ENCODE measurements around the gene NECTIN2. TPM values are rescaled to one million over a fixed set of nuclear protein-coding genes. Genes with fewer than 3 reads are reported as not detected.

The NECTIN2 gene
- total RNA-seq (2021; ENCODE audit: unreplicated experiment) (104 TPM), Bru-seq, nascent RNA (percentile 69 among the genes with signal in this experiment), BruChase-seq, experiment 1, labeled RNA remaining after a 2-hour chase (percentile 69 among the genes with signal in this experiment), BruChase-seq, experiment 2, labeled RNA remaining after a 6-hour chase (percentile 79 among the genes with signal in this experiment)
- polyA plus RNA-seq (2012; ENCODE audit: insufficient read length): 180 TPM
- long read RNA-seq, transcript NECTIN2-201 (9 exons, 2,466 nt): minor isoform, 52 of 250 reads
- long read RNA-seq, transcript NECTIN2-202 (6 exons, 2,112 nt): major isoform, 141 of 250 reads
- long read RNA-seq, partial matches to known transcripts: 37 of 250 reads
- long read RNA-seq, other reads (novel, unspliced or antisense): 20 of 250 reads

DNA sequence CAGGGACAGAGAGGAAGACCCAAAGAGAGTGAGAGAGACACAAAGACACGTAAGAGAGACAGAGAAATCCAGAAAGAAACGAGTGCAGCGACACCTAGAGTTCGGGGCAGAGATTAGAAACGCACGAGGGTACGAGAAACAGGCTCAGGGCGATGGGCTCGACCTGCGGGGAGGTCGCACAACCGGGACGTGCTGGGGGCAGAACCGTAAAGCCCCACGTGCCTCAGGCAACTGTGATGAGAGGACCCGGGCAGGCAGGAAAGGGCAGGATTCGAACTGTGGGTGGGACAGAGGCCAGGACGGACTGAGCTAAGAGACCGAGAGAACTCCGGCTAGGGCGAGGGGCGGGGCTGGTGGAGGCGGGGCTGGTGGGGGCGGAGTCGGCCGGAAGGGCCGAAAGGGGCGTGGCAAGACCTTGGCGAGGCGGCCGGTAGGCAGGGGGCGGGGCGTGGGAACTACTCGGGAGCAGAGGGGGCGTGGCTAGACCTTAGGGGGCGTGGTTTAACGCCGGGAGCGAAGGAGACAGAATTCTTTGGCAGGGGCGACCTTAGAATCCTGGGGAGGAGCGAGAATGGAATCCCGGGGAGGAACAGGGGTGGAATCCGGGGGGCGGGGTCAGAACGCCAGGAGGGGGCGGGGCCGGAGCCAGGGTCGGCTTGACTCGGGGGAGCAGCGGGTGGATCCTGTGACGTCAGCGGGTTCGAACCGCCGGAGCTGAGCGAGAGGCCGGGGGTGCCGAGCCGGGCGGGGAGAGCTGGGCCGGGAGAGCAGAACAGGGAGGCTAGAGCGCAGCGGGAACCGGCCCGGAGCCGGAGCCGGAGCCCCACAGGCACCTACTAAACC lies at the start of gene NECTIN2:
Gene NECTIN2 (plus strand): TSS at position 686 of the 843 bp plus-strand sequence. CDS start 229 bp downstream, outside the sequence.
- H3K27me3 ChIP-seq (ENCODE audit: control insufficient read depth, insufficient read depth, low read length): no peaks in the 10 kb centered on the region
- peak within 1 kb of the TSS; percentile 92 to 93 for H3K4me3 ChIP-seq (ENCODE audit: low read depth in 2 of 2, low read length in 2 of 2)
- in situ Hi-C loops (cut with HindIII; ENCODE audit: low pct_unique_long_range_greater_than_20kb, low sequenced_read_pairs) (no loop called here), intact Hi-C loops (cut with micrococcal nuclease; ENCODE audit: unreplicated experiment) (no loop called here)
- no TSS peak for BruUV-seq (replicated peaks)
- H3K36me3 ChIP-seq (ENCODE audit: control insufficient read depth, insufficient read depth, low read length): peaks cover 6% of the 10 kb centered on the region; the same call in 1 of the 2 replicates
- ATAC-seq (peak; percentile 75), DNase-seq (ENCODE audit: low read depth, low spot score) (peak; percentile 81)
- peaks cover 24% of the 10 kb centered on the region for H3K4me1 ChIP-seq (ENCODE audit: control insufficient read depth, insufficient read depth, low read length)
- peak within 1 kb of the TSS; percentile 94 for H3K27ac ChIP-seq (ENCODE audit: low read length)
- TF ChIP-seq POLR2AphosphoS5 (IDR thresholded peaks at IDR 0.05; ENCODE audit: low read depth, low read length) (no peak; the same call in 1 of the 2 replicates), TCF7L2 (IDR thresholded peaks at IDR 0.05; ENCODE audit: low read depth, low read length) (no peak), SIN3A (IDR thresholded peaks at IDR 0.05; ENCODE audit: borderline replicate concordance, insufficient read depth, low read depth, low read length) (no peak; the same call in 1 of the 2 replicates)
- TF ChIP-seq, protein P1, sequence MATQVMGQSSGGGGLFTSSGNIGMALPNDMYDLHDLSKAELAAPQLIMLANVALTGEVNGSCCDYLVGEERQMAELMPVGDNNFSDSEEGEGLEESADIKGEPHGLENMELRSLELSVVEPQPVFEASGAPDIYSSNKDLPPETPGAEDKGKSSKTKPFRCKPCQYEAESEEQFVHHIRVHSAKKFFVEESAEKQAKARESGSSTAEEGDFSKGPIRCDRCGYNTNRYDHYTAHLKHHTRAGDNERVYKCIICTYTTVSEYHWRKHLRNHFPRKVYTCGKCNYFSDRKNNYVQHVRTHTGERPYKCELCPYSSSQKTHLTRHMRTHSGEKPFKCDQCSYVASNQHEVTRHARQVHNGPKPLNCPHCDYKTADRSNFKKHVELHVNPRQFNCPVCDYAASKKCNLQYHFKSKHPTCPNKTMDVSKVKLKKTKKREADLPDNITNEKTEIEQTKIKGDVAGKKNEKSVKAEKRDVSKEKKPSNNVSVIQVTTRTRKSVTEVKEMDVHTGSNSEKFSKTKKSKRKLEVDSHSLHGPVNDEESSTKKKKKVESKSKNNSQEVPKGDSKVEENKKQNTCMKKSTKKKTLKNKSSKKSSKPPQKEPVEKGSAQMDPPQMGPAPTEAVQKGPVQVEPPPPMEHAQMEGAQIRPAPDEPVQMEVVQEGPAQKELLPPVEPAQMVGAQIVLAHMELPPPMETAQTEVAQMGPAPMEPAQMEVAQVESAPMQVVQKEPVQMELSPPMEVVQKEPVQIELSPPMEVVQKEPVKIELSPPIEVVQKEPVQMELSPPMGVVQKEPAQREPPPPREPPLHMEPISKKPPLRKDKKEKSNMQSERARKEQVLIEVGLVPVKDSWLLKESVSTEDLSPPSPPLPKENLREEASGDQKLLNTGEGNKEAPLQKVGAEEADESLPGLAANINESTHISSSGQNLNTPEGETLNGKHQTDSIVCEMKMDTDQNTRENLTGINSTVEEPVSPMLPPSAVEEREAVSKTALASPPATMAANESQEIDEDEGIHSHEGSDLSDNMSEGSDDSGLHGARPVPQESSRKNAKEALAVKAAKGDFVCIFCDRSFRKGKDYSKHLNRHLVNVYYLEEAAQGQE (IDR thresholded peaks at IDR 0.05; ENCODE audit: insufficient read depth in 1 of 2, low read depth in 2 of 2, low read length in 1 of 2): no peak
- TF ChIP-seq, protein P2, sequence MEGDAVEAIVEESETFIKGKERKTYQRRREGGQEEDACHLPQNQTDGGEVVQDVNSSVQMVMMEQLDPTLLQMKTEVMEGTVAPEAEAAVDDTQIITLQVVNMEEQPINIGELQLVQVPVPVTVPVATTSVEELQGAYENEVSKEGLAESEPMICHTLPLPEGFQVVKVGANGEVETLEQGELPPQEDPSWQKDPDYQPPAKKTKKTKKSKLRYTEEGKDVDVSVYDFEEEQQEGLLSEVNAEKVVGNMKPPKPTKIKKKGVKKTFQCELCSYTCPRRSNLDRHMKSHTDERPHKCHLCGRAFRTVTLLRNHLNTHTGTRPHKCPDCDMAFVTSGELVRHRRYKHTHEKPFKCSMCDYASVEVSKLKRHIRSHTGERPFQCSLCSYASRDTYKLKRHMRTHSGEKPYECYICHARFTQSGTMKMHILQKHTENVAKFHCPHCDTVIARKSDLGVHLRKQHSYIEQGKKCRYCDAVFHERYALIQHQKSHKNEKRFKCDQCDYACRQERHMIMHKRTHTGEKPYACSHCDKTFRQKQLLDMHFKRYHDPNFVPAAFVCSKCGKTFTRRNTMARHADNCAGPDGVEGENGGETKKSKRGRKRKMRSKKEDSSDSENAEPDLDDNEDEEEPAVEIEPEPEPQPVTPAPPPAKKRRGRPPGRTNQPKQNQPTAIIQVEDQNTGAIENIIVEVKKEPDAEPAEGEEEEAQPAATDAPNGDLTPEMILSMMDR (IDR thresholded peaks at IDR 0.05): no peak
- H3K9me3 ChIP-seq (ENCODE audit: control insufficient read depth, insufficient read depth, low read depth, low read length): no peaks in the 10 kb centered on the region
- ChIA-PET POLR2A (interaction anchor here (0.5 to 1.0 kb wide), 3 partner anchors 57 to 201 kb away, joined by 4 to 10 read pairs (median 6); no protein-coding TSS in a partner anchor), CTCF (interaction anchor here (0.6 to 1.0 kb wide), 4 partner anchors 38 to 139 kb away, joined by 3 to 6 read pairs (median 4); no protein-coding TSS in a partner anchor)

DNA sequence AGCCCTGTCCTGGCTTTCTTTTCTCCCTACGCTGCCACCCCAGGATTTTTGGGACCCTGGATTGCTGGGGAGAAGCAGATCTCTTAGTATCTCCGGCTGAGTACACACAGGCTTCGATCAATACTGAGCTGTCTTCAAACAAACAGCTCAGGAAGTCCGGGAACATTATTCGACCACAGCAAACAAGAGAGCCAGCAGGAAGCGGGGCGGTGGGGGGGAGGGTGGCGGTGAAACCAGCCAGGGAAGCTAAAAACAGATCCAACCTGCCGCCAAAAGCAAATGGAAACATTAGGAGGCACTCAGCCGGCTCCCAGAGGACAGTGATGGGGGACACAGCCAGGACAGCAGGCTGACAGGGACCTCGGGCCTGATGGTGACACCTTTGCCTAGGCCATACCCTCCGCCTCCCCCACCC lies 49.4 kb upstream of the NECTIN2 start:
- Histone ChIP-seq H3K4me3 (ENCODE audit: low read depth in 2 of 2, low read length in 2 of 2) (no peak overlapping the region), H3K36me3 (ENCODE audit: control insufficient read depth, insufficient read depth, low read length) (no peaks in the 10 kb centered on the region), H3K27me3 (ENCODE audit: control insufficient read depth, insufficient read depth, low read length) (no peaks in the 10 kb centered on the region), H3K9me3 (ENCODE audit: control insufficient read depth, insufficient read depth, low read depth, low read length) (no peaks in the 10 kb centered on the region), H3K4me1 (ENCODE audit: control insufficient read depth, insufficient read depth, low read length) (peaks cover 13% of the 10 kb centered on the region), H3K27ac (ENCODE audit: low read length) (peak overlapping the region; percentile 29; the same call in 1 of the 2 replicates)
- DNase-seq (ENCODE audit: low read depth, low spot score): no peak
- TF ChIP-seq SIN3A (IDR thresholded peaks at IDR 0.05; ENCODE audit: borderline replicate concordance, insufficient read depth, low read depth, low read length) (no peak), TCF7L2 (IDR thresholded peaks at IDR 0.05; ENCODE audit: low read depth, low read length) (no peak), POLR2AphosphoS5 (IDR thresholded peaks at IDR 0.05; ENCODE audit: low read depth, low read length) (no peak)
- TF ChIP-seq, protein P2 (IDR thresholded peaks at IDR 0.05): no peak
- TF ChIP-seq, protein P1 (IDR thresholded peaks at IDR 0.05; ENCODE audit: insufficient read depth in 1 of 2, low read depth in 2 of 2, low read length in 1 of 2): no peak
- in situ Hi-C loops (cut with HindIII; ENCODE audit: low pct_unique_long_range_greater_than_20kb, low sequenced_read_pairs) (no loop called here), intact Hi-C loops (cut with micrococcal nuclease; ENCODE audit: unreplicated experiment) (loop anchor here (5.0 kb wide), 1 partner anchor 46 kb away; no protein-coding TSS in a partner anchor)
- ATAC-seq: peak; percentile 74
- no TSS peak for BruUV-seq (replicated peaks)
- ChIA-PET CTCF (interaction anchor here (0.6 to 0.9 kb wide), 2 partner anchors 11 to 351 kb away, joined by 3 to 4 read pairs; no protein-coding TSS in a partner anchor), POLR2A (no interaction called here)
